SJSA1 (cell line): Measurements from ENCODE around the gene LMTK2. TPM values are rescaled to one million over a fixed set of nuclear protein-coding genes. Genes with fewer than 3 reads are reported as not detected.
A peak's percentile ranks its signal among the peaks of the same experiment; 100 is the strongest.

Source experiments
- DNase-seq, 2 experiments: peaks; one replicate each; pipeline ENCODE4 v3.0.0-alpha.2; 2015 to 2020; ENCODE audit warnings: low spot score in 2 of 2, low read depth in 1 of 2
- H3K27ac ChIP-seq: fragments of 250-450 bp; sonication (Bioruptor Pico); 2 replicates; pipeline ENCODE4 v1.5.1; 2020; ENCODE audit warnings: mild to moderate bottlenecking, moderate library complexity
- H3K27me3 ChIP-seq: fragments of 250-450 bp; sonication (Bioruptor Pico); replicated peaks from 2 replicates; pipeline ENCODE4 v1.5.1; 2020; ENCODE audit warnings: mild to moderate bottlenecking, moderate library complexity
- H3K36me3 ChIP-seq: fragments of 250-450 bp; sonication (Bioruptor Pico); 2 replicates; pipeline ENCODE4 v1.5.1; 2020; ENCODE audit warnings: mild to moderate bottlenecking
- H3K4me1 ChIP-seq: fragments of 250-450 bp; sonication (Bioruptor Pico); replicated peaks from 2 replicates; pipeline ENCODE4 v1.6.1; 2021; ENCODE audit warnings: mild to moderate bottlenecking
- H3K4me3 ChIP-seq: fragments of 250-450 bp; sonication (Bioruptor Pico); 2 replicates; pipeline ENCODE4 v1.5.1; 2020; ENCODE audit warnings: mild to moderate bottlenecking
- H3K9me3 ChIP-seq: fragments of 250-450 bp; sonication (Bioruptor Pico); replicated peaks from 2 replicates; pipeline ENCODE4 v1.5.1; 2020; ENCODE audit warnings: mild to moderate bottlenecking
- total RNA-seq: library from RNA; depleted of rRNA; stranded (reverse); fragments of >200 nt; shearing (Covaris generic); gene quantifications from 2 replicates; pipeline ENCODE4 v1.2.3, GENCODE V29; 2014

LMTK2 gene
- total RNA-seq, 1 experiment from 2014 or later = 8.8 TPM

GRCh38 chr7:98222533-98223195, 116.0 kb downstream of the LMTK2 start:
- Histone ChIP-seq H3K36me3 (no peaks in the 10 kb centered on the region), H3K27ac (no peak overlapping the region), H3K9me3 (no peaks in the 10 kb centered on the region), H3K4me3 (no peak overlapping the region), H3K4me1 (peaks cover 4% of the 10 kb centered on the region; the same call in 1 of the 2 replicates), H3K27me3 (no peaks in the 10 kb centered on the region)
- DNase-seq = no peak

- no peak overlapping the region for H3K4me3 ChIP-seq
- DNase-seq = no peak
- peaks cover 4% of the 10 kb centered on the region; the same call in 1 of the 2 replicates for H3K4me1 ChIP-seq
- no peaks in the 10 kb centered on the region for H3K27me3 ChIP-seq
- H3K9me3 ChIP-seq = no peaks in the 10 kb centered on the region
- H3K36me3 ChIP-seq = no peaks in the 10 kb centered on the region
- no peak overlapping the region for H3K27ac ChIP-seq
Observed at GRCh38 chr7:98223351-98223897, 116.8 kb downstream of the LMTK2 start.

- Histone ChIP-seq H3K27me3 (no peaks in the 10 kb centered on the region), H3K4me1 (no peaks in the 10 kb centered on the region; the same call in 1 of the 2 replicates), H3K9me3 (no peaks in the 10 kb centered on the region), H3K27ac (no peak overlapping the region), H3K36me3 (no peaks in the 10 kb centered on the region), H3K4me3 (no peak overlapping the region)
- no peak for DNase-seq
Observed at GRCh38 chr7:98223898-98224700, 117.4 kb downstream of the LMTK2 start.

- Histone ChIP-seq H3K27ac (no peak overlapping the region), H3K4me3 (no peak overlapping the region), H3K4me1 (no peaks in the 10 kb centered on the region; the same call in 1 of the 2 replicates), H3K9me3 (no peaks in the 10 kb centered on the region), H3K36me3 (no peaks in the 10 kb centered on the region), H3K27me3 (no peaks in the 10 kb centered on the region)
- no peak for DNase-seq
Observed at GRCh38 chr7:98224701-98225181, 118.1 kb downstream of the LMTK2 start.

- Histone ChIP-seq H3K4me1 (no peaks in the 10 kb centered on the region), H3K4me3 (no peak overlapping the region), H3K9me3 (no peaks in the 10 kb centered on the region), H3K27ac (no peak overlapping the region), H3K27me3 (no peaks in the 10 kb centered on the region), H3K36me3 (peaks cover 2% of the 10 kb centered on the region; the same call in 1 of the 2 replicates)
- no peak for DNase-seq
Observed at GRCh38 chr7:98225913-98226614, 119.4 kb downstream of the LMTK2 start.

- H3K4me1 ChIP-seq = no peaks in the 10 kb centered on the region
- no peaks in the 10 kb centered on the region for H3K27me3 ChIP-seq
- DNase-seq = no peak
- no peaks in the 10 kb centered on the region for H3K9me3 ChIP-seq
- H3K27ac ChIP-seq = no peak overlapping the region
- H3K4me3 ChIP-seq = no peak overlapping the region
- H3K36me3 ChIP-seq = peaks cover 3% of the 10 kb centered on the region; the same call in 1 of the 2 replicates
Observed at GRCh38 chr7:98227939-98228338, 121.3 kb downstream of the LMTK2 start.

- Histone ChIP-seq H3K4me3 (no peak overlapping the region), H3K9me3 (no peaks in the 10 kb centered on the region), H3K27ac (no peak overlapping the region), H3K4me1 (no peaks in the 10 kb centered on the region), H3K27me3 (no peaks in the 10 kb centered on the region), H3K36me3 (peaks cover 3% of the 10 kb centered on the region; the same call in 1 of the 2 replicates)
- DNase-seq = no peak
Observed at GRCh38 chr7:98228801-98229200, 122.1 kb downstream of the LMTK2 start.

- H3K36me3 ChIP-seq = peaks cover 3% of the 10 kb centered on the region; the same call in 1 of the 2 replicates
- H3K27ac ChIP-seq = no peak overlapping the region
- no peaks in the 10 kb centered on the region for H3K9me3 ChIP-seq
- no peak overlapping the region for H3K4me3 ChIP-seq
- H3K4me1 ChIP-seq = no peaks in the 10 kb centered on the region
- no peaks in the 10 kb centered on the region for H3K27me3 ChIP-seq
- DNase-seq = no peak
Observed at GRCh38 chr7:98229441-98229840, 122.8 kb downstream of the LMTK2 start.

- H3K4me3 ChIP-seq = no peak overlapping the region
- no peaks in the 10 kb centered on the region for H3K9me3 ChIP-seq
Observed at GRCh38 chr7:98229991-98230745, 123.5 kb downstream of the LMTK2 start.

GRCh38 chr7:98230746-98231471, 124.2 kb downstream of the LMTK2 start:
- H3K4me3 ChIP-seq = no peak overlapping the region

More at GRCh38 chr7:98229991-98230745, 123.5 kb downstream of the LMTK2 start:
- Histone ChIP-seq H3K27me3 (no peaks in the 10 kb centered on the region), H3K36me3 (peaks cover 3% of the 10 kb centered on the region; the same call in 1 of the 2 replicates), H3K27ac (no peak overlapping the region), H3K4me1 (no peaks in the 10 kb centered on the region)
- DNase-seq = no peak

GRCh38 chr7:98231493-98232262, 125.0 kb downstream of the LMTK2 start:
- peaks cover 3% of the 10 kb centered on the region; the same call in 1 of the 2 replicates for H3K36me3 ChIP-seq
- DNase-seq = no peak
- no peaks in the 10 kb centered on the region for H3K4me1 ChIP-seq
- H3K27ac ChIP-seq = no peak overlapping the region
- H3K4me3 ChIP-seq = no peak overlapping the region
- no peaks in the 10 kb centered on the region for H3K9me3 ChIP-seq
- H3K27me3 ChIP-seq = no peaks in the 10 kb centered on the region

More at GRCh38 chr7:98230746-98231471, 124.2 kb downstream of the LMTK2 start:
- Histone ChIP-seq H3K27me3 (no peaks in the 10 kb centered on the region), H3K4me1 (no peaks in the 10 kb centered on the region), H3K36me3 (peaks cover 3% of the 10 kb centered on the region; the same call in 1 of the 2 replicates), H3K27ac (no peak overlapping the region), H3K9me3 (no peaks in the 10 kb centered on the region)
- DNase-seq = peak in 1 of 2 experiments; percentile 40

- Histone ChIP-seq H3K4me1 (no peaks in the 10 kb centered on the region), H3K36me3 (peaks cover 3% of the 10 kb centered on the region), H3K9me3 (no peaks in the 10 kb centered on the region), H3K27ac (no peak overlapping the region), H3K4me3 (no peak overlapping the region), H3K27me3 (no peaks in the 10 kb centered on the region)
- DNase-seq = peak in 1 of 2 experiments; percentile 35
Observed at GRCh38 chr7:98232263-98232585, 125.6 kb downstream of the LMTK2 start.
